A172 (cell line): ENCODE data around the gene PDCD6IP. TPM values are rescaled to one million over a fixed set of nuclear protein-coding genes. Genes with fewer than 3 reads are reported as not detected.
"Not testable (repeated sequence)": the region's sequence is repeated elsewhere in the genome, so short reads cannot be mapped to it uniquely, and the experiment has no call there.

Experiments
- DNase-seq: peaks from one replicate; pipeline ENCODE4 v3.0.0-alpha.2; 2015; ENCODE audit warnings: low spot score
- total RNA-seq: library from RNA; depleted of rRNA; stranded (reverse); fragments of >200 nt; shearing (Covaris generic); gene quantifications from 2 replicates; pipeline ENCODE4 v1.2.3, GENCODE V29; 2014

The PDCD6IP gene
- total RNA-seq, 1 experiment from 2014 or later: 132 TPM

DNA sequence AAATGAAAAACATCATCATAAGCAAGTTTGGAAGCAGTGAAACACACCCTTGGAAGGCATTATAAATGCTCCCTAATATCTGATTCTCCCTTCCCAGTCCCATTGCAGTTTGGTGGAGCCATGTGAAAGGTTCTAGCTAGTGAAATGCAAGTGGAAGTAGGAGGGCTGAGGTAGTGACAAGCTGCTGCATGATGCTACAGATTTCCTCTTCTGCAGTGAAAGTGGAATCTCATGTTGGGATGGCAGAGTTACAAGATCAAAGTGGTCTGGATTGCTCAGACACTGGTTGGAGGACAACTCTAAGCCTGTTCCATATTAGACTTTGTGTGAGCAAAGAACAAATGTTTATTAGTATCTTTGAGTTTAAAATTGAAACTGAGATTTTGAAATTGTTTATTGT, 3.3 kb upstream of the PDCD6IP start:
- no peak for DNase-seq

GRCh38 chr3:33795856-33796536, 2.4 kb upstream of the PDCD6IP start:
- no peak for DNase-seq

- no peak for DNase-seq
Measured at GRCh38 chr3:33798113-33798417, 365 bp upstream of the PDCD6IP start.

- DNase-seq: no peak
Measured at GRCh38 chr3:33799202-33799551, 747 bp downstream of the PDCD6IP start.

GRCh38 chr3:33803252-33803651, 4.8 kb downstream of the PDCD6IP start:
- DNase-seq: no peak

- DNase-seq: no peak
Measured at GRCh38 chr3:33803894-33804526, 5.6 kb downstream of the PDCD6IP start.

DNA sequence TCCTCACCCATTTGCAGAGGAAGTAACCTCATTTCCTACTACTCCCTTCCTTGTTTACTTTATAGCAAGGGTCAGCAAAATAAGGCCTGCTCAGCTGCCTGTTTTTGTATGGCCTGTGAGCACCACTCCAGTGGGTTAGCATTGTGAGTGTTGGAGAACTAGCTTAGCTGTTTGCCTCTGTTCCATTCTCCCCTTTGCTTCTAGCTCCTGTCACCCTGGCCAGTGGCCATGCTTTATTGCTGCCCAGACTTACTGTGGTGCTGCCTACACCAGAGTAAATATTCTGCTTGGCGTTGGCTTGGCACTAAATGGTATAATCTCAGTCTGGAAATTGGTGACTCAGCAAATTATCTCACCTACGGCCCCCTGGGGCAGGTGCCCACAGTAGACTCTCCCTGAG, 8.8 kb downstream of the PDCD6IP start:
- no peak for DNase-seq

GRCh38 chr3:33808559-33808958, 10.1 kb downstream of the PDCD6IP start:
- DNase-seq: no peak

GRCh38 chr3:33810545-33810944, 12.1 kb downstream of the PDCD6IP start:
- no peak for DNase-seq

DNA sequence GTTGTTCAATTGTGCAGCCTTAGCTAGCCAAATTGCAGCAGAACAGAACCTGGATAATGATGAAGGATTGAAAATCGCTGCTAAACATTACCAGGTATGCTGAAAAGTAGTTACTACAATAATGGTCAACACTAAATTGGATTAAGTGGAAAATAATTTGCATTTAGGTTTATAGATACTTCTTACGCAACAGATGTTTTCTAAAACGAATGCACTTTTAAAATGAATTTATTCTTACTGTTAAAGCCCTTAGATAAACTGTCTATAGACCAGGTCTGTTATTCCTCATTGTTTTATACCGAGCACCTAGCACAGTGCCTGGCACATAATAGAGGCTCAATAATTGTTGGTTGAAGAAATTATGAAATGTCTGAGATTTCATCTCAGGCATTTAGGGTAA, 23.6 kb downstream of the PDCD6IP start:
- no peak for DNase-seq

- DNase-seq: no peak
Measured at GRCh38 chr3:33823821-33824220, 25.4 kb downstream of the PDCD6IP start.

DNA sequence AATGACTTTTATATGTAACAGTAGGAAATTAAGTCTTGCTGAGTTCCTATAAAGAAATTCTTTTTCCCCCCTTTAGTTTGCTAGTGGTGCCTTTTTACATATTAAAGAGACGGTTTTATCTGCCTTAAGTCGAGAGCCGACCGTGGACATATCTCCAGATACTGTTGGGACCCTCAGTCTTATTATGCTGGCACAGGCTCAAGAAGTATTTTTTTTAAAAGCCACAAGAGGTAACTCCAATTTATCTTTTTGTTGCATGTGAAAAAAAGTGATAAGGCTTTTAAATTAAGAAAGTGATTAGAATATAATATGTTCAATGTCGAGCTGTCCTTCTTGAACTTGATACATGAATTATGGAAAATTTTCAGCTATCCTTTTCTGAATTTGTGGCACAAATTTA, 26.7 kb downstream of the PDCD6IP start:
- DNase-seq: no peak

GRCh38 chr3:33826206-33826605, 27.8 kb downstream of the PDCD6IP start:
- DNase-seq: no peak

GRCh38 chr3:33826688-33827087, 28.3 kb downstream of the PDCD6IP start:
- DNase-seq: no peak

GRCh38 chr3:33829720-33830119, 31.3 kb downstream of the PDCD6IP start:
- no peak for DNase-seq

- no peak for DNase-seq
Measured at GRCh38 chr3:33831053-33831452, 32.6 kb downstream of the PDCD6IP start.

DNA sequence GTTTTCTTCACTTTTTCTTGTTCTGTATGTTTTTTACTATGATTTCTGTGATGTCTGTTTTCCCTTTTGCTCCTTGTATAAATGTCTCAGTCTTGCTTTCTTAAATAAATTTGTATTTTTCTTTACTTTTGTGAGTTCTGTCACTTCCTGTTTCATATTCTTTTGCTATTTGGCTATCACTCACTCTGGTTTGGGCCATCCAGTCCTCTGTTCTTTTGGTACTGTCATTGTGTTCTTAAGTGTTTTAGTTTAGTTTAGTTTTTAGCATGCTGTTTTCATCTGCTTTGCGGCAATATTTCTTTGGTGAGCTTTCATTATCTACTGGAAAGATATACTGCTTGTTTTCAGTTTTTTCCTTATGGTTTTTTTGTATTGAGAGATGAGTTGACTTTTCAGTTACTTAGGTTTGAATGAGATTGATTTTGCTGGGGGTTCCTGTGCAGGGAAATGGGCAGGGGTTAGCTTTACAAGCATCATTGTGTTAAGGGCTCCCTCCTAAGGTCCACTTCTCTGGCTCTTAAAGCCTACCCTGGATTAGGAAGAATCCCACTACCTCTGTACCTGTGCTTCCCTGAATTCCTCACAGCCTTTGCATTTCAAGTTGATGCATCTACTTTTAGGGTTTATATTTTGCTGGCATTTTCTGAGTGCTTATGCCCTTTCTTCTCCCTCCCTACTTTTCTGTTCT, 35.1 kb downstream of the PDCD6IP start:
- DNase-seq: no peak

- no peak for DNase-seq
Measured at GRCh38 chr3:33834096-33834453, 35.6 kb downstream of the PDCD6IP start.

DNA sequence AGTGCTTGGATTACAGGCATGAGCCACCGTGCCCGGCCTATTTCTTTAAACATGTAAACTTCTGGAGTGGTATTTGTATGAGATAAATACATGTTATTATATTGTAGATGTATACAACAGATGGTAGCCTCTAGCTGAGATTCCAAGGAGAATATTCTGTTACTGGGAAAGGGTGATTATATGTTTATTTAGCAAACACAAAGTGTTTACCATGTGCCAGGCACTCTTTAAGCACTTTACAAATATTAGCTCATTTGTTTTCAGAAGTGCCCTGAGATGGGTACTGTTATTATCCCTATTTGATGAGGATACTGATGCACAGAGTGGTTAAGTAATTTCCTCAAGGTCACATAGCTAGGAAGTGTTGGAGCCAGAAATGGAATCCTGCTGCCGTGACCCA, 38.8 kb downstream of the PDCD6IP start:
- not testable (repeated sequence) for DNase-seq

DNA sequence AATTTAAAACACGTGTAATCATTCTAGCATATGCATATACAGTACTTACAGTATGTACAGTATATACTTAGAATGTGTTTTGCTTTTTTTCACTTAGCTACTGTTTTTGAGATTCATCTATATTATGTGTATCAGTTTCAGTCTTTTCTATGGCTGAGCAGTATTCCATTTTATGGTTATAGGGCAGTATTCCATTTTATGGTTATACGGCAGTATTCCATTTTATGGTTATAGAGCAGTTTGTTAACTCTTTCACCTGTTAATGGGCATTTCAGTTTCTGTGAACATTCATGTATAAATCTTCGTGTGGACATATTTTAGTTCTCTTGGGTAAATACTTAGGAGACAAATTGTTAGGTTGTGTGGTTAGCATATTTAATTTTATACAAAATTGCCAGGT, 40.9 kb downstream of the PDCD6IP start:
- no peak for DNase-seq

DNA sequence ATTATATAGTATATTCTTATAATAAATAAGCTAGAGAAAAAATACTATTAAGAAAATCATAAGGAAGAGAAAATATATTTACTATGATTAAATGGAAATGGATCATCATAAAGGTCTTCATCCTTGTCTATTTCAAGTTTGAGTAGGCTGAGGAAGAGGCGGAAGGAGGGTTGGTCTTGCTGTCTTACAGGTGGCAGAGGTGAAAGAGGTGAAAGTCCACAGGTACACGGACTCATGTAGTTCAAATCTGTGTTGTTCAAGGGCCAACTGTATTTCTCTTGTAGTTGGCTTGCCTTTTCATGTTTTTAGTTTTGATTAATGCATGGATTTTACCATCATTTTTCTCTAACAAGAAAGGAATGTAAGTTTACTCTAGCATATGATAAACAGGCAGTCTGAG, 41.7 kb downstream of the PDCD6IP start:
- no peak for DNase-seq

- DNase-seq: no peak
Measured at GRCh38 chr3:33848624-33849347, 50.4 kb downstream of the PDCD6IP start.

DNA sequence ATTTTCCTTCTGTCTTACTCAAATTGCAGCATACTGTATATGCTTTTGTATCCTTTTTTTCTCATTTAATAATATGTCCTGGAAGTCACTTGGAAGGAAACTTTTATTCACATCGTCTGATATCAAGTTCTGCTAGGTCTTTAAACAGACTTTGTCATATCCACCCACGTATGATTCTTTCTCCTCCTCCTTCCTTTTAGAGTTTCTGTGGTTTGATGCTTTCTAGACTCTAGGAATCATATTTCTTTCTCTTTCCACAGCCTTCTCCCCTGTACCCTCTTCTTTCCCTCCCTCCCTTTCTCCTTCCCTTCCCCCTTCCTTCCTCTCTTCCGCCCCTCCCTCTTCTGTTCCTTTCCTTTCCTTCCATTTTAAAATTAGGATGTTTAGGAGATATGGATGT, 52.2 kb downstream of the PDCD6IP start:
- not testable (repeated sequence) for DNase-seq
